Measurements from ENCODE around the gene ERFL. TPM values are rescaled to one million over a fixed set of nuclear protein-coding genes. Genes with fewer than 3 reads are reported as not detected.
"Not testable (repeated sequence)": the region's sequence is repeated elsewhere in the genome, so short reads cannot be mapped to it uniquely, and the experiment has no call there.

The ERFL gene
- total RNA-seq, 1 experiment from 2014 or later, result not detected

DNA sequence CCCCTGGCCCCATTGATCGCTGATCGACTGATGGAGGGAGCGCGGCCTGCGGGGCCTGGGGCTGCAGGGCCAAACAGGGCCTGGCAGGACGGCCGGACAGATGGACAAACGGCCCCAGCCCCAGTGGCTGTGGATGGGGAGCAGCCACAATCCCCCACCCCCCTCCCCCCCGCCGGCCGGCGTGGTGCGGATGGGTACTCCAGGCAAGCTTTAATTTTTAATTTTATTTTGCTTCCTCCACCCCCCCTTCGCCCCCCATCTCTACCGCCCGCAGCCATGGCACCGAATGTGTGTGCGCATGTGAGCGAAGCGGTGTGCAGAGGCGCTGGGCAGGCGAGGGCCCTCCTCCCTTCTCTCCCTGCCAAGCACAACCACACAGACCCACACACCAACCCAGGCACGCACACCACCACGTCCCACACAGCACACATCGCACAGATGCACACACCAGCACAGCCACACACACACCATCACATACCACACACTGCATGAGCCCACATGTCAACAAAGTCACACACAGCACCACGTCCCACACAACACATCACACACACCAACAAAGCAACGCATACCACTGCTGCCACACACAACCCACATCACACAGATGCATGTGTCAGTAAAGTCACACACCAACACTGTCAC lies 12.4 kb downstream of the ERFL start:
- ChIA-PET CTCF (interaction anchor here (0.6 kb wide), 1 partner anchor 37 kb away, joined by 3 read pairs; no protein-coding TSS in a partner anchor), POLR2A (no interaction called here)
- H3K4me3 Mint-ChIP-seq (ENCODE audit: unreplicated experiment), result no peak overlapping the region
- no TSS peak for BruUV-seq (replicated peaks)
- DNase-seq (ENCODE audit: unreplicated experiment), result no peak
- no peaks in the 10 kb centered on the region for H3K9me3 Mint-ChIP-seq (ENCODE audit: unreplicated experiment)
- H3K27me3 Mint-ChIP-seq (ENCODE audit: insufficient read depth, unreplicated experiment), result peaks cover 1% of the 10 kb centered on the region
- TF ChIP-seq, protein P1, sequence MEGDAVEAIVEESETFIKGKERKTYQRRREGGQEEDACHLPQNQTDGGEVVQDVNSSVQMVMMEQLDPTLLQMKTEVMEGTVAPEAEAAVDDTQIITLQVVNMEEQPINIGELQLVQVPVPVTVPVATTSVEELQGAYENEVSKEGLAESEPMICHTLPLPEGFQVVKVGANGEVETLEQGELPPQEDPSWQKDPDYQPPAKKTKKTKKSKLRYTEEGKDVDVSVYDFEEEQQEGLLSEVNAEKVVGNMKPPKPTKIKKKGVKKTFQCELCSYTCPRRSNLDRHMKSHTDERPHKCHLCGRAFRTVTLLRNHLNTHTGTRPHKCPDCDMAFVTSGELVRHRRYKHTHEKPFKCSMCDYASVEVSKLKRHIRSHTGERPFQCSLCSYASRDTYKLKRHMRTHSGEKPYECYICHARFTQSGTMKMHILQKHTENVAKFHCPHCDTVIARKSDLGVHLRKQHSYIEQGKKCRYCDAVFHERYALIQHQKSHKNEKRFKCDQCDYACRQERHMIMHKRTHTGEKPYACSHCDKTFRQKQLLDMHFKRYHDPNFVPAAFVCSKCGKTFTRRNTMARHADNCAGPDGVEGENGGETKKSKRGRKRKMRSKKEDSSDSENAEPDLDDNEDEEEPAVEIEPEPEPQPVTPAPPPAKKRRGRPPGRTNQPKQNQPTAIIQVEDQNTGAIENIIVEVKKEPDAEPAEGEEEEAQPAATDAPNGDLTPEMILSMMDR (IDR thresholded peaks at IDR 0.05; ENCODE audit: unreplicated experiment), result no peak
- no peak overlapping the region for H3K27ac Mint-ChIP-seq (ENCODE audit: low read depth, unreplicated experiment)
- no peaks in the 10 kb centered on the region for H3K36me3 Mint-ChIP-seq (ENCODE audit: insufficient read depth, unreplicated experiment)
- H3K4me1 Mint-ChIP-seq (ENCODE audit: insufficient read depth, unreplicated experiment), result no peaks in the 10 kb centered on the region
- intact Hi-C loops (cut with micrococcal nuclease), result no loop called here

- H3K27me3 Mint-ChIP-seq (ENCODE audit: insufficient read depth, unreplicated experiment), result no peaks in the 10 kb centered on the region
- no peaks in the 10 kb centered on the region for H3K36me3 Mint-ChIP-seq (ENCODE audit: insufficient read depth, unreplicated experiment)
- DNase-seq (ENCODE audit: unreplicated experiment), result no peak
- POLR2A ChIA-PET, result no interaction called here
- H3K4me3 Mint-ChIP-seq (ENCODE audit: unreplicated experiment), result no peak overlapping the region
- H3K9me3 Mint-ChIP-seq (ENCODE audit: unreplicated experiment), result no peaks in the 10 kb centered on the region
- H3K27ac Mint-ChIP-seq (ENCODE audit: low read depth, unreplicated experiment), result no peak overlapping the region
- intact Hi-C loops (cut with micrococcal nuclease), result no loop called here
- peaks cover 6% of the 10 kb centered on the region for H3K4me1 Mint-ChIP-seq (ENCODE audit: insufficient read depth, unreplicated experiment)
- BruUV-seq (replicated peaks), result no TSS peak
- TF ChIP-seq, protein P1 (IDR thresholded peaks at IDR 0.05; ENCODE audit: unreplicated experiment), result no peak
- CTCF ChIA-PET, result no interaction called here
Observed at GRCh38 chr19:41915021-41915775, 13.1 kb downstream of the ERFL start.

- CTCF ChIA-PET; H3K36me3 Mint-ChIP-seq (ENCODE audit: insufficient read depth, unreplicated experiment); H3K27ac Mint-ChIP-seq (ENCODE audit: low read depth, unreplicated experiment); H3K27me3 Mint-ChIP-seq (ENCODE audit: insufficient read depth, unreplicated experiment); BruUV-seq (replicated peaks); H3K4me1 Mint-ChIP-seq (ENCODE audit: insufficient read depth, unreplicated experiment); H3K4me3 Mint-ChIP-seq (ENCODE audit: unreplicated experiment); POLR2A ChIA-PET; H3K9me3 Mint-ChIP-seq (ENCODE audit: unreplicated experiment); DNase-seq (ENCODE audit: unreplicated experiment); intact Hi-C loops (cut with micrococcal nuclease): not testable (repeated sequence)
Observed at GRCh38 chr19:41914424-41914834, 13.8 kb downstream of the ERFL start.

GRCh38 chr19:41913538-41914423 lies 14.5 kb downstream of the ERFL start:
- no peak for DNase-seq (ENCODE audit: unreplicated experiment)
- CTCF ChIA-PET, result no interaction called here
- no peak overlapping the region for H3K27ac Mint-ChIP-seq (ENCODE audit: low read depth, unreplicated experiment)
- POLR2A ChIA-PET, result no interaction called here
- BruUV-seq (replicated peaks), result no TSS peak
- H3K4me3 Mint-ChIP-seq (ENCODE audit: unreplicated experiment), result no peak overlapping the region
- H3K27me3 Mint-ChIP-seq (ENCODE audit: insufficient read depth, unreplicated experiment), result no peaks in the 10 kb centered on the region
- TF ChIP-seq, protein P1 (IDR thresholded peaks at IDR 0.05; ENCODE audit: unreplicated experiment), result no peak
- H3K9me3 Mint-ChIP-seq (ENCODE audit: unreplicated experiment), result no peaks in the 10 kb centered on the region
- H3K36me3 Mint-ChIP-seq (ENCODE audit: insufficient read depth, unreplicated experiment), result peaks cover 4% of the 10 kb centered on the region
- peaks cover 6% of the 10 kb centered on the region for H3K4me1 Mint-ChIP-seq (ENCODE audit: insufficient read depth, unreplicated experiment)
- intact Hi-C loops (cut with micrococcal nuclease), result no loop called here
